Fibroblast of skin of right quadriceps (primary cell): ENCODE data around the gene ANKRD9.

Source experiments
- DNase-seq: peaks from one replicate; pipeline ENCODE4 v3.0.0-alpha.2; 2013

Gene ANKRD9

DNA sequence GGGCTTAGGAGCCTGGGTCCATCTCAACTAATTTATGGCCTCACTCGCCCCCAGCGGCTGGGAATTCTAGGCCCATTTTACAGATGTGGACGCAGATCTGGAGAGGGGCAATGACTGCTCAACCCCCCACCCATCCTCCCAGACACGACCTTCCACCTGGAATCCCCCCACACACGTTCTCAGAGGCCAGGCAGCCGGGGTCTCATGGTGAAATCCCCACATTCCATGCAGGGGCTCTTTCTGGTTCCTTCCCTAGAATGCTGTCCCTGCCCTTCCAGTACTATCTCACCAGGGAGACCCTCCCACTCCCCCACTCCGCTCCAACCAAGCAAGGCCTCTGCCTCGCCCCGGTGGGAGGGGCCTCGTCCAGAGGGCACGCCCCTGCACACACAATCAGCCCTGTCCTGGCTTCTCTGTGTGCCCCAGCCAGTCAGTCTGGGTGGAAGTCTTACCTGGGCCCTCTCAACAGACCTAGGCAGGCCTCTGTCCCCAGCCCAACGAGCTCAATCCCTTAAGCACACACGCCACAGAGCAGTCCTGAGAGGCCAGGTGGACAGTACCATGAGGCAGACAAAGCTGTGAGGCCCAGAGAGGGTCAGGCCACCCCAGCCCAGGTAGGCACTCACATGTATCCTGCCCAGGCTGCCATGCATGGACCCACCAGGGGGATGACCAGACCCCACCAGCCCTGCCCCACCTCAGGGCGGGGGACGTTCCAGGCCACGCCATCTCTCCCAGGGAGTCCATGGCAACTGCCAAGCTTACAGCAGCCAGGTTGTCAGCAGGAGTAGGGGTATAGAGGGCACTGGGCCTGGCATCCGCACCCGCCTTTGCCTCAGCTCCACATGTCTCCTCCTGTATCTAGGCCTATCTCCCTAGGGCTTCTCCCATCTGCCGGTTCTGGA lies 1.3 kb upstream of the ANKRD9 start:
- no peak for DNase-seq

DNA sequence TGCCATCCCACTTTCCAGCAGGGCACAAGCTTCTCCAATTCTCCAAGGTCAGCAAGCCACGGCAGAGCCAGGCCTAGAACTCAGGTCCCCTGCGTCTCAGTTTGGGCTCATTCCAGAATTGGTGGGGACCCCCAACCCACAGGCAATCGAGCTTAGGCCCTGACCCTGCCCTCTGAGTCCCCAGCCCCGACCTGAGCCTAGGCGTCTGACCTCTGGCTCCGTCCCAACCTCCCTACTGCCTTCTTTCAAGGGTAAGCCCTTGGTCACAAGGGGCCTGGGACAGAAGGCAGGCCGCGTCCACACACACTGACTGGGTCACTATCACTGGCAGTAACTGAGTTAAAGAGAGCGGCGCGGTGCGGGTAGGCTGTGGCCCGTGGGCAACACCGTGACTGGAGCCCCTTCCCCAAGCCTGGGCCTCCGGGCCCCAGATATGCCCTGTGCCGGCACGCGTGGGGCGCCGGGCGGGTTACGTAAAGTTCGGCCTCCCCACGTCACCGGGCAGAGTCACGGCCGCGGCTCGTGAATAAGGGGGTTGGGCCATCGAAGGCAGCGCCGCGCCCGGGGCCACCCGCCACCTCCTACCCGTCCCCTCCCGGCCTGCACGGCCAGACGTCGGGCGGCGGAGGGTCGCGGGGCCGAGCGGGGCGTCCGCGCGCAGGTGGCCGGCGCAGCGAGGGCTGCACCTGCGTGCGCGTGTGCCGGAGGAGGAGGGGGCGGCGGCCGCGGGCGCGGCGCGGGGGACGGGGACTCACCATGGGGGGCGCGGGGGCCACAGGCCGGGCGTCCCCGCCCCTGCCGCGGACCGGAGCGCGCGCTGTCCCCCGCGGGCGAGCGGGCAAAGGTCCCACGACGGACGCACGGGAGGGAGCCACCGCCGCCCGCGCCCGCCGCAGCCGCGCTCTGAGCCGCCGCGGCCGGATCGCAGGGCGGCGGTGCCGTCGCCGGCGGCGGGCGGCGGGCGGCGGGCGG lies 516 bp downstream of the ANKRD9 start:
- DNase-seq = no peak

GRCh38 chr14:102508410-102508773 lies 1.2 kb downstream of the ANKRD9 start:
- no peak for DNase-seq

DNA sequence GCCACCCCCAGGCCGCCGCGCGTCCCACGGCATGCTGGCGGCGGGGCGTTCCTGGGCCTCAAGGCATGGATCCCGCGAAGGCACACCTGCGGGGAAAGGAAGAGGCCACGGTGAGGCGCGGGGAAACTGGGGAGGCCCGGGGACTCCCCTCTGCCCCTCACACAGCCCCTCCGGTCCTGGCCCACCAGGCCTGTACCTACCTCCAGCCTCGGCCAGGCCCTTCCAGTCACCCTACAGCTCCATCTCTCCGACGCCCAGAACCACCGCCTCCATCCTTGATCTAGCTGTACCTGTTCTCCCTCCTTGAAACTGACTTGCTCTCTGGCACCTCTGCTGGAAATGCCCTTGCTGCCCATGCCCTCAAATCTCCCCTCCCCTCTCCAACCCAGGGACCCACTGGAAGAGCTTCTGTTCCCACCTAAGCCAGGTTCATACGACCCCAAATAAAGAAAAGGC lies 1.7 kb downstream of the ANKRD9 start:
- DNase-seq = no peak

- peak; percentile 20 for DNase-seq
Observed at GRCh38 chr14:102507081-102507856, 2.3 kb downstream of the ANKRD9 start.

GRCh38 chr14:102506626-102506925 lies 3.0 kb downstream of the ANKRD9 start:
- DNase-seq = no peak

- DNase-seq = no peak
Observed at GRCh38 chr14:102505775-102506625, 3.6 kb downstream of the ANKRD9 start.

DNA sequence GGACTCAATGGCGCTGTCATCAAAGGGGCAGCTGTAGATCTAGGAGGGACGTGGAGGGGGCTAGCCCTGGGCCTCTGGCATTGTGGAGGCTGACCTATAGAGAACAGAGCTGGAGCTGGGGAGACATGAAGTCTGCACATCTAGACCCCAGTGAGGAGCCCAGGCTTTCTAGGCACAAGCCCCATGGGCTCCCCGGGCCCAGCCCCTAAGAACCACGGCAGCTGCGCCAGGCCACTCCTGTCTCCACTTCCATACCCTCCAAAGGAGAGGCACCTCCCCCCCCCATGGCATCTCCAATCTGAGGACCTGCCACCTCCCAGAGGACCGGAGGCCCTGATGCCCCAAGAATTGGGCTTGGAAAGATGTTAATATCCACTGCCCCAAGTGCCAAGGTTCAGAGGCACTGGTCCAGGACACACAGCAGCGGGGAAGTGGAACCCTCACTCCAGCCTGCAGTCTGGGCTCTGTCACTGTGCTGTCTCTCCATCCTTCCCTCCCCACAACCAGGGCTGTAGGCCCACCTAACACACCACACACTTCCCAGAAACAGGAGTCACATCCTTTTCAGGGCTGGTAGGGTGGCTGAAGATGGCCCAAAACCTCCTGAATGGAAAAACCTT lies 4.5 kb downstream of the ANKRD9 start:
- DNase-seq = no peak

- DNase-seq = no peak
Observed at GRCh38 chr14:102504328-102504999, 5.1 kb downstream of the ANKRD9 start.

DNA sequence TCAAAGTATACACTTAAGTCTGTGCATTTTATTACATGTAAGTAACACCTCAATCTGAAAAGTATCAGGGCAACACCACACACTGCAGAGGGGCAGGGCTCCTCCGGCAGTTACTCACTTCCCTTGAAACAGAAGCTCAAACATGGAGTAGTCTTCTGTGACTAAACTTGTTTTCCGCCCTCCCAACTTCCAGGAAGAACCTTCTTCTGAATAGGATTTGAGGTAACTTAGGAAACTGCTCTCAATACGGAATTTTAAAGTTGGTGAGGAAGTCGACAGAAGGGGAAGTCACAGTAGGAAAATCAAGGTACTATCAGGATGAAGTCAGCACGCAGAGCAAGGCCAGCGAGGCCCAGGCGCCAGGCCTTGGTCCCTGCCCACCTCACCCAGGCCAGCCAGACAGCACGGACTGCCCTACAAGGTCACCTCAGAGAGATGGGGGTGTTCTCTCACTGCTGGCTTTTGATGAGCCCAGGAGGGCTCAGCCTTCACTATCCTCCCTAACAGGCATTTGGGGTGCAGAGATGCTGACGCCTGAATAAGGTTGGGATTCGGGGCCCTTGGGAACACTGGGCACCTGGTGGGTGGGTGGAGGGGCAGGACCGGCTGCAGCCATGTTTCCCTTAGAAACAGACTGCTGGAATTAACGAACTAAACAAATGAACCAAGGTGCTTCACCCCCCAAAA lies 5.8 kb downstream of the ANKRD9 start:
- DNase-seq = no peak

- DNase-seq = no peak
Observed at GRCh38 chr14:102502571-102502970, 7.0 kb downstream of the ANKRD9 start.

- DNase-seq = no peak
Observed at GRCh38 chr14:102501751-102502315, 7.7 kb downstream of the ANKRD9 start.

DNA sequence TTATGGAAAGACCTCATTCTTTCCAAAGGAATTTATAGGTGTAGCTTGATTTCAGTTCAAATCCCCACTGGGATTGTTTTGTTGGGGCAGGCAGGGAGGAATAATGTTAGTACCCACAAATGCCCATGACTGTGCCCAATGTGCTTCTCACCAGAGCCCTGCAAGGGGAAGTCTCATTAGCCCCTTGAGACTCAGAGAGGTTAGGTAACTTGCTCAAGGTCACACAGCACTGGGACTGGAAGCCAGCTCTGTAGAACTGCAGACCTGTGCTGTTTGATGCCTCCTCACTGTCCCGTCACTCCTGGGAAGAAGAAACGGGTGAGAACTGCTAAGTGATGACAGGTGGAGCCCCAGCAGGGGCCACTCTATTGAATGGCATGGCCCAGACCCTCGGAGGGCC lies 8.9 kb downstream of the ANKRD9 start:
- DNase-seq = no peak

GRCh38 chr14:102500158-102500662 lies 9.4 kb downstream of the ANKRD9 start:
- DNase-seq = peak; percentile 76

- DNase-seq = no peak
Observed at GRCh38 chr14:102499401-102500157, 10.0 kb downstream of the ANKRD9 start.

DNA sequence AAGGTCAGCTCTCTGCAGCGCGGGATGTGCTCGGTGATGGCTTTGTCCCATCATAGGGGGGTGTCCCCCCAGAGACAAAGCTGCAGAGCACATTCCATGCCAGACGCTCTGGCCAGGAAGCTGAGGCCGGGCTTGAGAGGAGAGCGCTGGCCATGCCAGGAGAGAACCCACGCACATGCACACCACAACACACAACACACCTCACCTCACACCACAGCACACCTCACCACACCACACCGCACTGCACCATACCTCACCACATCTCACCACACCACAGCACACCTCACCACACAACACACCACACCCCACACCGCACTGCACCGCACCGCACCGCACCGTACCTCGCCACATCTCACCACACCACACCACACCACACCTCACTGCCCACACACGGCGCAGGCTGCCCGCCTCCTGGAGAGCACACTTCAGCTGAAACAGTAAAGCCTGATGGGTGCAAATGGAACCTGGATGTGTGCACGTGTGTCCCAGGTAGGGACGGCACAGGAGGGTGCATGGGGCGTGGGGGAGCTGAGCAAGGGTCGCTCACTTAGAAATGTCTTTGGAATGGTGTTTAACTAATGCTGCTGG lies 10.8 kb downstream of the ANKRD9 start:
- no peak for DNase-seq

- no peak for DNase-seq
Observed at GRCh38 chr14:102497998-102498677, 11.4 kb downstream of the ANKRD9 start.
